ENCODE data around the gene NDUFA12.

NDUFA12 gene

DNA sequence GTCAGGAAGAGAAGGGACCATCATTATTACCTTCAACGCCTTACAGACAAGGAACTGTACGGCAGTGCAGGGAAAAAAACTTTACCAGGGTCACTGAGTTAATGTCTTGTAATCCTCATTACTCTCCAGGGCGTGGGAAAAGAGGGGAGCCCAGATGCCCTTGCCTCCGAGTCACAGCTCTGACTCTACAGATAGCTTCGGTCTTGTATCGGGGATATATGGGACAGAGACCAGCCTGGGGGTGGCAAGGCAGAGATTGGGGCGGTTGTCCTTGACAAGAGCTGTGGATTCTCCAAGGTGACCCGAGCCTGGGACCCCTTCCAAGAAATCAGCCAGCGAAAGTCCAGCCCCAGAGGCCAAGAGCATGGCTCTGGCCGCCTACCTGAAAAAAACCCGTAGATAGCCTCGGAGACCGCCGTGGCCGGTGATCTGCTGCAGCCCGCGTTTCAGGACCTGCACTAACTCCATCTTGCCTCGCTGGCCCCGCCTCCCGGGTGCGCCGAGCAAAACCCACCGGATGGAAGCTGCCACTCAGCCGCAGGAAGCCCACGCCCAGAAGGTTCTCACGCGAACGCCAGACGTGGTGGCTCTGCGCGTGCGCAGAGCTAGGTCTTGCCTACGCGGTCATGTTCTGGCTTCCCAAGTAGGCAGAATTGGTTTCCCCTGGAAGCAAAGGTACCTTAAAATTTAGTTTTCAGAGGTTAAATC is at the start of gene NDUFA12:
NDUFA12 (minus strand) TSS at position 485 of the 708 bp plus-strand sequence; CDS start at position 468, 17 bp downstream.
- TF ChIP-seq, protein P1, sequence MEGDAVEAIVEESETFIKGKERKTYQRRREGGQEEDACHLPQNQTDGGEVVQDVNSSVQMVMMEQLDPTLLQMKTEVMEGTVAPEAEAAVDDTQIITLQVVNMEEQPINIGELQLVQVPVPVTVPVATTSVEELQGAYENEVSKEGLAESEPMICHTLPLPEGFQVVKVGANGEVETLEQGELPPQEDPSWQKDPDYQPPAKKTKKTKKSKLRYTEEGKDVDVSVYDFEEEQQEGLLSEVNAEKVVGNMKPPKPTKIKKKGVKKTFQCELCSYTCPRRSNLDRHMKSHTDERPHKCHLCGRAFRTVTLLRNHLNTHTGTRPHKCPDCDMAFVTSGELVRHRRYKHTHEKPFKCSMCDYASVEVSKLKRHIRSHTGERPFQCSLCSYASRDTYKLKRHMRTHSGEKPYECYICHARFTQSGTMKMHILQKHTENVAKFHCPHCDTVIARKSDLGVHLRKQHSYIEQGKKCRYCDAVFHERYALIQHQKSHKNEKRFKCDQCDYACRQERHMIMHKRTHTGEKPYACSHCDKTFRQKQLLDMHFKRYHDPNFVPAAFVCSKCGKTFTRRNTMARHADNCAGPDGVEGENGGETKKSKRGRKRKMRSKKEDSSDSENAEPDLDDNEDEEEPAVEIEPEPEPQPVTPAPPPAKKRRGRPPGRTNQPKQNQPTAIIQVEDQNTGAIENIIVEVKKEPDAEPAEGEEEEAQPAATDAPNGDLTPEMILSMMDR (IDR thresholded peaks at IDR 0.05; ENCODE audit: low read depth, low read length, missing control alignments) = no peak
- peak; percentile 94 for DNase-seq (ENCODE audit: low read depth)
- peak within 1 kb of the TSS; percentile 82 for H3K4me3 ChIP-seq (ENCODE audit: low read depth, low read length)
- in situ Hi-C loops (cut with HindIII; ENCODE audit: low sequenced_read_pairs) = no loop called here

DNA sequence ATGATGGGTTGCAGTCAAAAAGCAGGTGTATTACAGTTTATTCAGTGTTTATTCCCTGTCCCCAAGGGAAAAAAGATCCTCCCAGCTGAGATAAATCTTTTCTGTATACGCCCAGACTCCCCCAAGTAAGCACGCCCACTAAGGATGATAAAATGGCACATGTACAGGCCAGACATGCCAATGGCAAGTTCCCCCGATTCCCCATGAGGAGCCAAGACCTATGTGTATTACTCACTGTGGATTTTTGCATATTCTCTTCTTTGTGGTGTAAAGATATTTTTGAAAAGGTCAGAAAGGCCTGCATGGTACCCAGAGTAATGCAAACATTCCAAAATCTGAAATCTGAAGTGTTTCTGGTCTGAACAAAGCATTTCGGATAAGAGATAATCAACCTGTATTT is 47.7 kb upstream of the NDUFA12 start:
- DNase-seq (ENCODE audit: low read depth) = no peak
- in situ Hi-C loops (cut with HindIII; ENCODE audit: low sequenced_read_pairs) = no loop called here
- no peak overlapping the region for H3K4me3 ChIP-seq (ENCODE audit: low read depth, low read length)
- TF ChIP-seq, protein P1 (IDR thresholded peaks at IDR 0.05; ENCODE audit: low read depth, low read length, missing control alignments) = no peak

DNA sequence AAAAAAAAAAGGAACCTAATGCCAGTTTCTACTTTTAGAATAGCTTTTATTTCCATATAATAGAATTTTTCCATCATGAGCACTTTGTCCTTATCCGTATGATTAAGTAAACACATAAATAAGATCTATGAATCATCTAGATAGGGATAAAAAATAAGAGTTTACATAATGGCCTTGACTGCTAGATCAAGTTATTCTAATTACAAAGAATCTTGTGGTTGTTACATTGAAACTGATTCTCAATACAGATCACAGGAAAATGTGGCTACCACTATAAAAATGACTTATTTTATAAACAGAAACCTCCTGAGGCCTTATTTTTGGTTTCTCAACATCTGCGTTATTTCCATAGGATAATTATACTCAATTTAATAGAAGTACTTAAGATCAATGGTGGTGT is 34.4 kb upstream of the NDUFA12 start:
- in situ Hi-C loops (cut with HindIII; ENCODE audit: low sequenced_read_pairs) = no loop called here
- no peak for DNase-seq (ENCODE audit: low read depth)
- TF ChIP-seq, protein P1 (IDR thresholded peaks at IDR 0.05; ENCODE audit: low read depth, low read length, missing control alignments) = no peak

DNA sequence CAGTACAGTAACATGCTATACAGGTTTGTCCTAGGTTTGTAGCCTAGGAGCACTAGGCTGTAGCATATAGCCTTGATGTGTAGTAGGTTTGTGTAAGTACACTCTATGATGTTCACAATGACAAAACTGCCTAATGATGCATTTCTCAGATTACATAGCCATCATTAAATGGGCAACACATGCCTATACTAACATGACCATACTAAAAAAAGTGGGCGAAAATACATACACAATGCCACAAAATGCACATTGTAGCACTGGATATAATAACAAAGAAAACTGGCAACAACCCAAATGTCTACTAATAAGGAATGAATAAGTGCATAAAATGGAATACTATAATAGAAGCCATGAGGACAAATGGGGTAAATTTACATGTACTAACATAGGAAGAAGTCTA is 31.3 kb upstream of the NDUFA12 start:
- TF ChIP-seq, protein P1 (IDR thresholded peaks at IDR 0.05; ENCODE audit: low read depth, low read length, missing control alignments) = no peak
- H3K4me3 ChIP-seq (ENCODE audit: low read depth, low read length) = no peak overlapping the region
- in situ Hi-C loops (cut with HindIII; ENCODE audit: low sequenced_read_pairs) = no loop called here
- no peak for DNase-seq (ENCODE audit: low read depth)

More for the DNA sequence above, 34.4 kb upstream of the NDUFA12 start:
- no peak overlapping the region for H3K4me3 ChIP-seq (ENCODE audit: low read depth, low read length)

DNA sequence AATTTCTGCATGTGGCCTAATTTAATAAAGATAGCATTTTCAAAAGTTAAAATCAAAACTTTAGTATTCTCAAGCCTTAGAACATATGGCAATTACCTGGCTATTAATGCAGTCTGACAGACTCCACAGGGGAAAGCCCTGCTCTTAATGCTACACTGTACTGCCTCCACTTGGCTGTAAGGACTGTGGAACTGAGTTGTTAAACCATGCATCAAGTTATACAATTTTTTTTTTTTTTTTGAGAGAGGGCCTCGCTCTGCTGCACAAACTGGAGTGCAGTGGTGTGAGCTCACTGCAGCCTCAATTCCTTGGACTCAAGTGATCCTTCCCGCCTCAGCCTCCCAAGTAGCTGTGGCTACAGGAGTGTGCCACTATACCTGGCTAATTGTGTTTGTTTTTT is 19.0 kb upstream of the NDUFA12 start:
- DNase-seq (ENCODE audit: low read depth) = no peak
- TF ChIP-seq, protein P1 (IDR thresholded peaks at IDR 0.05; ENCODE audit: low read depth, low read length, missing control alignments) = no peak
- no peak overlapping the region for H3K4me3 ChIP-seq (ENCODE audit: low read depth, low read length)
- in situ Hi-C loops (cut with HindIII; ENCODE audit: low sequenced_read_pairs) = no loop called here

DNA sequence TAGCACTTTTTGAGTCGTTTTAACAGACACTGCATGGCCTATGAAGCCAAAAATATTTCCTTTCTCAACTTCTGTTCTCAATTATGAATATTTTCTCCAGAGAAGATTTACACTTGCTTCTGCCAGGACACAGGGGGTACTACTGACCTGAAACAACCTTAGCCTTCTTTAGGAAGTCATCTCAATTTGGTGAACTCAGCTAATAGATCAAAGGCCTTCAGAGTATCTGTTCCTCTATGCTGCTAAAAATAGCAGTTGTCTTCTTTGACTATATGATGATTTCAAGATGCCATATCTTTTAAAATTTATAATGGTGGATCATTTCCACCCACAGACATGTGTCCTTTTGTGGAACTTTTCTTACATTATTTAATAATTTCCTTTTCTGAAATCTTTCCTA is 14.0 kb upstream of the NDUFA12 start:
- H3K4me3 ChIP-seq (ENCODE audit: low read depth, low read length) = no peak overlapping the region
- in situ Hi-C loops (cut with HindIII; ENCODE audit: low sequenced_read_pairs) = loop anchor here (5.0 kb wide), 1 partner anchor 45 kb away; no protein-coding TSS in a partner anchor
- DNase-seq (ENCODE audit: low read depth) = no peak
- TF ChIP-seq, protein P1 (IDR thresholded peaks at IDR 0.05; ENCODE audit: low read depth, low read length, missing control alignments) = no peak
